SW 1271 (cell line): Measurements from ENCODE around the gene SYPL1.

ENCODE experiments used
- DNase-seq, 2 experiments: peaks; one replicate each; lab custom pipeline; 2025; lab: John Stamatoyannopoulos, UW

Gene SYPL1

DNA sequence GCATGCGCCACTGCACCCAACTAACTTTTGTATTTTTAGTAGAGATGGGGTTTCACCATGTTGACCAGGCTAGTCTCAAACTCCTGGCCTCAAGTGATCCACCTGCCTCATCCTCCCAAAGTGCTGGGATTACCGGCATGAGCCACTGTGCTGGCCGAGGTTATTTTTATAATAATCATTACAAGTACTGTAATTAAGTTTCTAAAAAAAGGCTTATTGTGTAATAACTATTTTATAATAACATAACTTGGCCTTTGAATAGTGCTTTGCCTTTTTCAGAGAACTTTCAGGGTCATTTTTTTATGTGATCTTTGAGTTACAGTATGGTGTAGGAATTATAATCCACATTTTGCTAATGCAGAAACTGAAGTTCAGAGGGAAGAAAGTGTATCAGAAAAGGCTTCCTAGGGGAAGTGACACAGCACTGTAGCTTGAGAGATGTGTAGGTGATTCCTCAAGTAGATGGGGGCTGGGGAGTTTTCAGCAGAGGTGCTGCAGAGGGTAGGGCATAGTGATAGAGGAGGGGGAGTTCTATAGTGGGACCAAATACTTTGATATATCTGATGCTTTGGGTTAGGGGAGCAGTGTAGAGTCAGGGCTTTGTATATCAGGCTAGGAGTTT is 9.2 kb upstream of the SYPL1 start:
- no peak for DNase-seq

DNA sequence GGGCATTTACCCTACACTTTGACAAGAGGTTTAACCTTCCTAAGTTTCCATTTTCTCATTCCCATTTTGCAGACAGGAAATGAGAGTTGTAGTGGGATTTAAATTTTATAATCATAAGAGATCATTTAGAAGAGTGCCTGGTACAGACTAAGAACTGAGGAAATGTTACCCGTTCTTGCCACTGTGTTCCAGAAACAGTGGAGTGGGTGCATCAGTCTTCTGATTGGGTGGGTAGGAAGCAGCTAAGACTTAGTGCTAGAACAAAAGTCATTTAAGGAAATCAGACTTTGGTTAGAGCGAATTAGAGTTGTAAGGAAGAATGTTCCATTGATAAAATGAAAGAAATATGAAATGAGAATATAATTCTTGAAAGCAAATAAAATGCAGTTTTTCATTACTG is 8.4 kb upstream of the SYPL1 start:
- no peak for DNase-seq

DNA sequence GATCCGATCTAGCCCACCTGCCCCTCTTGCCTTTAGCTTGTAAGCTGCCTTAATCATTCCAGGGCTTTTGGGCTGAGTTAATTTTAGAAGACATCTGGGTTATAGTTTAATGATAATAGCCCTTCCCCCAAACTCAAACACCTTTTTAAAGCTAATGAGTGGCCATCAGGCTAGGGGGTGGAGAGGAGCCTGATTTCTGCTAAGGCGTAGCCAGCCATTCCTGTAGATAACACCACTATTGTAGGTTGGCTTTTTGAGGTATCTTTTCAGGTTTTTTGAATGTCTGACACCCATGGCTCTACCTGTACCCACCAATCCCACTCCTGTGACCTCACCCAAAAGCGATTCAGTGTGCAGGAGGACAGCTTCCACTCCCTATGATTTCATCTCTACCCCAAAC is 7.6 kb upstream of the SYPL1 start:
- DNase-seq, result no peak

DNA sequence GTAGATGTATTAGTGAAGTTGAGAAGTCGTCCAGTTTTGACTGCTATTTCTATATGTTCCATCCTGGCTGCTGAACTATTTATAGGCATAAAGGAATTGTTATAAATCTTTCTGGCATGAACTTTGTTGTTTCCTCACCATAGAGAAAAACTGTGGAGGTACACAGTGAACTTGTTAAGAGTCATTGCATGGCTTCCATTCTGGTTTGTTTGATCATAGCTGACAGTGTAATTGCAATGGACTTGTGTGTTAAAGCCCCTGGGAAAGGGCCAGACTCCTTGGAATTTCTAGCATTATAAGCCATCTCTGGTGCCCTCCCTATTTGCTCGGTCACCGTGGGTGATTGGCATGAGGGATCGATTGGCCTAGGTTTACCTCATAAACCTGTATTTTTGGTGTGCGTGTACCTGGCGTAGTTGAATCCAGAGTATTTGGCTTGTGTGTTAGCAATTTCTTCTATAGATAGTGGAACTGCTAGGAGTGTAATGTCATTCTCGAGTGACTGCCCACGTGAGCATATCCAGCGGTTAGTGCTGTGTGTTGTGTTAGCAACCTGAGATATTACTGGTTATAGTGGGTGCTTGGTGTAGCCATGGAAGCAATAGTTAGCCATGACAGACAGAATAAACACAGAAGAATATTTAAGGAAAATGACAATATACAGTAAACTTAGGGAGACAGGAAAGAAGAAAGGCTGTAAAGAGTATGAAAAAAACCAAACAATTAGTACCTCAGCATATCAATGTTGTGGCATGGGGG is 5.9 kb upstream of the SYPL1 start:
- no peak for DNase-seq

DNA sequence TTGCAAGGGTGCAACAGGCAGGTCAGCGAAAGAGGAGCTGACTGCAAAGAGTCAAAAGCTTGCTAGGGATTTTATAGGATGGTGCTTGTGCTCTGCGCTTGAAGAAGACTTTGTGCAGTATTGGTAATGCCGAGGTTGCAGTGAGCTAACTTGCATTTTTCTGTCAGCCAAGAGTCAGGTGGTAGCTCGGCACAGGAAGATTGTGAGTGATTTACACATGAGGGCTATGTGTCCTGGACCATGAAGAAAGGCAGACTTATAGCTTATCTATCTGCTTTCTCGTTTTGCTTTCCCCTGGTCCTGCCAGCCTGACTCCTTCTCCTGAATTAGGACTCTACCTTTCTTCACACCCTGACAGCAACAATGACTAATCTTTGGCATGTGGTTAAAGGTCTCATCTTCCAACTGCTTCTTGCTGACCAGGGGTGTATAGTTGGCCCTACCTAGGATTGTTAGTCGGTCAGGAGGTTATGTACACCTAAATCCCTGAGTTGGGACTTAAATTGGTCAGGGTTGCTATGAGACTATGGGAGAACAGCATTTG is 4.1 kb upstream of the SYPL1 start:
- DNase-seq, result no peak

DNA sequence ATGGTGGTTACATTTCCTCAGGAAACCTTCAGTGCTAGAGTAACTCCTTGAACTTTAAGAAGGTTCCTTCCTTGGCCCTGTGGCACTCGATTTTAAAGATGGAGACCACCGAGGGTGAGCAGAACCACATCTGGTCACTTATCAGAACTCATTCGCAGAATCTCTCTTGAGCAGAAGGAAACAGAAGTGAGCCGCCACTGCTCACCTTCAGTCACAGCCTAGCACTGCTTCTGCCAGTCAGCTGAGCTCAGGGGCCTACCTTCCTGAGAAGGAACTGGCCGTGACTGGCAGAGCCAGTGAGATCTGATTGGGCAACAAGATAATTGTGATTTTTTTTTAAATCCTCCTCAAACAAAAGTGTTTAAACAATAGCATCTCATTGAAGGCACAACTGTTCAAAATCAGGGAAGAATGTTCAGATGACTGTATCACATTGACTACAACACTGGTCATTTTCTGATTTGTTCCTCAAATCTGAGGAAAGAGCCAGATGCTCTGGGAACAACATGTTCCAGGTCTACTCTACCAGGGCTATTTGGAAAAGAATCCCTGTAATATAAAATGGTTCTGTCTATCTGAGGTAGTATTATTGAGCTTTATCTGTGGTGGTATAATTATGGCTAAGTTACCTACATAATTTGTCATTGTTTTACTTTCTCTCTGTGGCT is 2.7 kb upstream of the SYPL1 start:
- DNase-seq, result no peak

DNA sequence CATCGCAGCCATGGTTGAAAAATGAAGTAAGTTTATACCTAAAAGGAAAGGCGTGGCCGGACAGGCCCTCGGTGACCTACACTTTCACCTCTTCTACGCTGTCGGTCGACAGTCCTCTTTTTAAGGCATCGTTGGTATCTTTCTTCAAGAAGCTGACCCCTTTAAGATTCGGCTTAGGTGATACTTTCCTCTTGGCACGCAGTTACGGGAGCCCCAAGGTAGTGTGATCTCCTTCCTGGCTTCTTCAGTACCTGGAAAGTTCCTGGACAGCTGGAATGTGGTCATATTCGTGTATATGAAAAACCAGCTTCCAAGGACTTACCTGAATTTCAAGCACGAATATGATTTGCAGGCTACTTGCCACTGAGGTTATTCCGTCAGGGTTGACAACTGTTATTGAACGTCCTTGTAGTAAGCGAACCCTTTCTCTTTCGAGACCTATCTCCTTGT is 885 bp upstream of the SYPL1 start:
- no peak for DNase-seq

DNA sequence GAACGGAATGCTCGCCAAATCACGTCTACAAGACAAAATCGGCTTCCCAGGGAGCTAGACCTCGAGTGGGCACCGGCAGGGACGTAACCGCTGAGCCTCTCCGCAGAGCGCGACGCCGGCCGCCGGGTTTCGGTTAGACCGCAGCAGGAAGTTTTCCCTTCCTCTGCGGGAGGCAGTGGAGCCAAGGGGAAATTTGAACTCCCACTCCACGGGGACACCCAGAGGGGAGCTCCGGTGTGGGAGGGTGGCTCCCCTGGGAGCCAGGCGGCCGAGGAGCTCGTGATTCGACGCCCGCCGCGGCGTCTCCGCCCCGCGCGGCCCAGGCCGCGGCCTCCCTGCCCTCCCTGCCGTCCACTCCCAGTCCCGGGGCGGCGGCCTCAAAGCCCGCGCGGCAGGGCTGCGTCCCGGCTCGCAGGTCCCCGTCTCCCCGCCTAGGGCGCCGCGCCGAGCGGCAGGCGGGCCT is 426 bp downstream of the SYPL1 start:
- DNase-seq, result peak in 1 of 2 experiments; percentile 69

DNA sequence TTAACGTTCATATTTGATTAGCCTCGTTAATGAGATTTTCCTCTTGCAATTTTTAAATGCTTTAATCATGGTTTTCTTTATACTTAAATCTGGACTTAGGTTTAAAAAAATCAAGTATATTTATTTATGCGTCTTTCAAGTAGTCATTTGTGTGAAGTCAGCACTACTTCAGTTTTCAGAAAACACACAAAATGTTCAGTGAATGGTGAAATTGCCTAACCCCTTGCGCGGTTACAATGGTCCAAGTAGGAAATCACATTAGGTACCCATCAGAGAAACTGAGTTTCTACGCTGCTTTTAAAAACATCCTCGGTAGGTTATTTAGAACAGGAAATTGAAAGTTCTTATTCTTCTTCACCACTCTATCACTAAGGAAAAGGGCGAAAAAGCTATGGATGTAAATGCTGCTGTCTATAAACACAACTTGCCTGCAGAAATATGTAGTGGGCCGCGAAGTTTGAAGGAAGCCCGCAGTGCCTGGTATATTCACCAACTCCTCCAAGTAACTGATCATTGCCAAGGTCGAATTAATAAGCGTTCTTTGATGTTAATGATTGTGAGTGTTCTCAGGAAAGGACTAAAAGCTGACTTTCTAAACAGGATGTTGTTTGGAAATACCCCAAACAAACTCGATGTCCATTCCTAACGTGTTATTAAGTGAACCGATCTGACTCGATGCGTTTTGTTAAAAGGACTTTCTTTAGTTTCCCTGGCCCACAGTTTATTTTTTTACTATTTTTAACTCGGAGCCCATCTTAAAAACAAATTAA is 1.0 kb downstream of the SYPL1 start:
- DNase-seq, result no peak

DNA sequence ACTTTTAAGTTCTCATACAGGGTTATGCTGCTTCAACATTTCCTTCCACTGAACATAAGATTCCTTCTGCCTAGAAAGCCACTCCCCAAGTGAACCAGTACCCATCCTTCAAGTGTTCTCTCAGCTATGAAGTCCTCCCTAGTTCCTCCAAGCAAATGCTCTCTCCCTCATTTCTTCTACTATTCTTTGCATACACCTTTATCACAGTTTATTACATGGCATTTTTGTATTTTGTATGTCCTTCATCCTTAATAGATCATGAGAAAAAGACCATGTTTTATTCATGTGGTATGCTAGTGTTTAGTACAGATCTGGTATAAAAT is 1.9 kb downstream of the SYPL1 start:
- DNase-seq, result no peak

DNA sequence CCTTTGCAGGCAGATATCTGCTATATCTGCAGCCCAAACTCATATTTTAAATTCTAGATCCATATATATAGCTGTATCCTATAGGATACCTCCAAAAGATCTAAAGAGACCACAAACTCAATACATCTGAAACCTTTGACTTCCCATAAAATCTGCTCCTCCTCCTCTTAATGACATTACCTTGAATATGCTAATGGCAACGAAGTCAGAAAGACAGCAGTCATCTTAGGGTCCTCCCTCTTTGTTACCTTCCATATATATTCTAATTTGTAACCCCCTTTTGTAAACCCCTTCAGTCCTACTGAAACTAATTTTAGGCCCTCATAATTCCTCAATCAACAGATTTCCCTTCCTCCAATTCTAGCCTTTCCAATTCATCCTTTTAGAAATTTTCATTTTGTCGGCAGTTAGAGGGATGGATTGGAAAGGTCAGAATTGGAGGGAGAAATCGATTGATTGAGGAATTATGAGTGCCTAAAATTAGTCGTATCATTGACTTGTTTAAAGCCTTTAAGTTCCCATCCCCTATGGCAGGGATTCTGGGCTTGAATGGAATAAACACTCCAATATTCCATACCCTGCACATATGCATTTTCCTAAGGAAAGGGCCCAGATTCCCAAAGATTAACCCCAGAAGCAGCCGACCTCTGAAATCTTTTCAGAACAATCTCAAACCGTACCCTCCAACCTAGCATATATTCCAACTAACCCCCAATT is 2.4 kb downstream of the SYPL1 start:
- DNase-seq, result no peak

DNA sequence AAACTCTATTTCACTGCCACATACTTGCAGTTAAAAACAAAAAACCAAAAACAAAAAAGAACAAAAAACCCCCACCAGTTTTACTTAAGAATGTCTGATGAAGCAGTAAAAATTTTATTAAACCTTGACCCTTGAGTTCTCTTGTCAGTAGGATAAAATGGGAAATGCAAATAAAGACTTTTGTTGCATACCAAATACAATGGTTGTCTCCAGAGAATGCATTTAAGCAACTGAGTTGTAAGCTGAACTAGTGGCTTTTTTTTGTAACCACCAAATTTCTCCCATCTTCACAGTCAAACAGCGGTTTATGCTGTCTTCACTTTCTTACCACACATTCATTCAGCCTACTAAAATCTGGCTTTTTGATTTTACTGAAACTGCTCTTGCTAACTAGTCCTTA is 3.1 kb downstream of the SYPL1 start:
- no peak for DNase-seq

DNA sequence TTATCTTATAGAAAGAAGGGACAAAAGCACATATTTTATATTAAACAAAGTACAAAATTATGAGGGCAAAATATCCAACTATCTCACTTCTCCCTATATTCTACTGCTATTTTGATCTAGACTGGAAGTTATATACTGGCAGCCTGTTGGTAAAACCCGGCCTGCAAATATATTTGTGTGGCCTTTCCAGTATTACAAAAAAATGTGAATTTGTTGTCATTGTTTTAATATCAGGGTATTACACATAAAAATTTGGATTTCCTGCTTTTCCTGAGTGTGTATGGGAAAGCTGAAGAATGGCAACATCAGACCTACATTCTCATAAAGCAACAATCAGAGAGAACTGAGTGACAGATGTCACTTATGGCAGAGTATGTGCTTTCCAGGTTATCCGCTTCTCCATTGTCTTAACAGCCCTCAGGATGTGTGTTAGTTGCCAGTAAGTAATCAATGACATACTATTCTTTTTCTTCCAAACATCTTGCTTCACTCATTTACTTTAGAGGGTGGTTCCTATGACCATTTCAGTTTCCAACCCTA is 7.3 kb downstream of the SYPL1 start:
- no peak for DNase-seq

DNA sequence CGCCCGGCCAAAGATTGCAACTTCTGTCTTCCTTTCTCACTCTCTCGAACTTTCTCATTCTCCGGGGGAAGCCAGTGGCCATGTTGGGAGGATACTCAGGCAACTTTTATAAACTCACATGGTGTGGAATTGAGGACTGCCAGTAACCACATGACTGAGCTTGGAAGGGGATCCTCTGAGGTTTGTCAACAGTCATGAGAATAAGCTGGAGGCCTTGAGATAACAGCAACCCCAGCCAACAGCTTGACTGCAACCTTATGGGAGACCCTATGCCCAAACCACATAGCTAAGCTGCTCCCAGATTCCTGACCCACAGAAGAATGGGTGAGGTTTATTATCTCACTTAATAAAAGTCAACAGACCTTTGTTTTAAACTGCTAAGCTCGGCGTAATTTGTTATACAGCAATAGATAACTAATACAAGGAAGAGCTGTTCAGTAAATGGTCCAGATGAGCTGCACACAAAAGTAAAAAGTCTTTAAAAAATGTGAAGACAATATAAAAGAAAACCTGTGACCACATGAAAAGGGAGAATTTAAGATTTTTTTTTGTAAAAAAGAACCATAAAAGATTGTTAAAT is 9.6 kb downstream of the SYPL1 start:
- no peak for DNase-seq

DNA sequence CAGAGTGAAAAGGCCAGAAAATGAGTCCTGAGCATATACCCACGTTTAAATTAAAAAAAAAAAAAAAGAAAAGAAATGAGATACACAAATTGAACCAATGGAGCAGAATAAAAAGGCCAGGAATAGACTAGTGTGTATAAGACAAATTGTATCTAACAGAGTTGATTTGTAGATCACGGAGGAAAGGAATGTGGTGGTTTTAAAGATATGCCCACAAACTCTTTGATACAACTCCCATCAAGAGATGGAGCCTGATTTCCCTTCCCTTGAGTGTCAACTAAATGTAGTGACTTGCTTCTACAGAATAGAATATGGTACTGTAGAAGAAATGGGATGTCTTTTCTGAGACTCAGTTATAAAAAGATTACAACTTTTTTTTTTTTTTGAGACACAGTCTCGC is 10.4 kb downstream of the SYPL1 start:
- no peak for DNase-seq

DNA sequence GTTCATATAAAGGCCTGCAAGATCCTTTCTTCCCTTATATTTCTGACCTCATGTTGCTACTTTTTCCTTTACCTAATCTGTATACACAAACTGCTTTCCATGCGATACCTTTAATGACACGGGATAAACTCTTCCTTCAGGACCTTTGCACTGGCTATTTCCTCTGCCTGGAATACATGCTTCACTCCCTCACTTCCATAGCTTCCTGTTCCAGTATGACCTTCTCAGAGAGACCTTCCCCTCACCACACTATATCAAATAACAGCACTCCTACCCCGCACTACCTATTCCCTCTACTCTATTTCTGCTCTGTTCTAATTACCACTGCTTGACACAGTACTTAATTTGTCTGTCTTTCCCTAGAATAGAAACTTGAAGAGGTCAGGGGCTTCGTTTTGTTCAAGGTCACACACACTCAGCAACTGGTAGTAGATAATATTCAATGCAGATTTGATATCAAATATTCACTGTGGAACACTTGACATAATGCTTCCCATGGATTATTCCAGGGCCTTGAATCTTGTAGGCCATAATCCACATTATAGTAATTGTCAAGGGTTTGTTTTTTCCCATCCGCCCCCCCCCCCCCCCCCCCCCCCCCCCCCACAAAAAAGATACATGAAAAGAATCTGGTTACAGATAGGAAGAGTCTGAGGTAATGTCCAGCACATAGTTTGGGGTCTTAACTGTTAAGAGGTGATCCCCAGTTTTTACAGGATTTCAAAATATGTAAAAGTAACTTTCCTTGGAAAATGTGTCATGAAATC is 11.1 kb downstream of the SYPL1 start:
- DNase-seq, result no peak

DNA sequence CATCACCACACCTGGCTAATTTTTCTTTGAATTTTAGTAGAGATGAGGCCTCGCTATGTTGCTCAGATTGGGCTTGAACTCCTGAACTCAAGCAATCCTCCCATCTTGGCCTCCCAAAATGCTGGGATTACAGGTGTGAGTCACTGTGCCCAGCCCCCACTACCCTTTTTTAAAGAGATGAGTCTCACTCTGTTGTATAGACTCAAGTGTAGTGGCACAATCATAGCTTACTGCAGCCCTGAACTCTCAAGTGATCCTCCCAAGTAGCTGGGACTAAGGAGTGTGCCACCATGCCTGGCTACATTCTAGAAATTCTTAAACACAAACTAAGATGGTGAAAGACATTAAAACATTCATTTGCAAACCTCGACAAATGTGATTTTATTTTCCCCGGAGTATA is 12.6 kb downstream of the SYPL1 start:
- no peak for DNase-seq

DNA sequence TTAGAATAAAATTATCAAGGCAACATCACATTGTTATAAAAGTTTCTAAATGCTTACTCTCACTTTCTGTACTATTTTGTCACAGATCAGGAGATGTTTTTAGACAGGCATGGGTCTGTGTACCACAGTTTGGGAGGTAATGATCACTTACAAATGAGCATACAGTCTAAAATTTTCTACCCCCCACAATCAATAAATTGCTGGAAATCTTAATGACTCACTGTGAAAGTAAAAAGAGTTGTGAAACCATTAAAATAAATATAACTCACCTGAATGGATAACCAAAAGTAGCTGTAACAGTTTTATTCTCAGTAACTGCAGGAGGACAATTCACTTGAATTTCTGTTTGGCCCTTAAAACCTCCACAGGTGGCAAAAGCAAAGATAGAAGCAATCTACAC is 13.2 kb downstream of the SYPL1 start:
- no peak for DNase-seq

DNA sequence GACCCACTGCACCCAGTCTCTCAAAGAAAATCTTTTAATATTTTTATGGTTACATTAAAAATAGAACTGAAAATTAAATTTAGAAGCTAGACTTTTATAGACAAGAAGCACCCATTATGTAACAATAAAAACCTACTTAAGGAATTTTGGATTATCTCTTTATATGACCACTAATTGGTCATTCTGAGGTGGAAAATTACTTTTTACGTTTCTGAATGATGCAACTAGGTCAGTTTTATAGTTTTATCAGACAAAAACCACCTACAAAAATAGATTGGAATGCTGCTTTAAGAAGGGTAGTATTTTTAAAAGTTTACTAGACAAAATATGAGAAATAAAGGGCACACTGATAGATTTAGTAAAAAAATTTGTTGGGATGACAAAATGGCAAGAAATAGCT is 16.5 kb downstream of the SYPL1 start:
- no peak for DNase-seq

DNA sequence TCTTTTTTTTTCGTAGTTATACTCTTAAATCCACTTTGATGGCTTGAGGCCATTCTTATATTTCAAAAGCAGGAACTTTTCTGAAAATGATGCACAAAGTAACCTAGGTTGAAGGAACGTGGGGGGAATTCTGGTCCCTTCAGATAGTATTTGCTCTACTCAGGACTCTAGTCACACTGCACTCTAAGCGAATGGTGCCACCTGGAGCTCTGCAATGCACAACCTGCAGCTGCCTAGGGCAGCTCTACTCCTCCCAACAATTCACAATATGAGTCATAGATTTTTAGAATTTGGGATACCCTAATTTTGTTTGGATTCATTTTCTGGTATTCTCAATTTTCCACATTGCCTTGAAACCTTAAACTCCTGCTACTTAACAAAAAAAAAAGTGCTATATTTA is 17.3 kb downstream of the SYPL1 start:
- no peak for DNase-seq
